Naive thymus-derived CD4-positive, alpha-beta T cell (primary cell): ENCODE measurements around the gene ATF6B. TPM values are rescaled to one million over a fixed set of nuclear protein-coding genes. Genes with fewer than 3 reads are reported as not detected.

ENCODE experiments used
- ATAC-seq: fragments of 150-1000 bp; cut with Tn5 transposase; 2 replicates; pipeline ENCODE4 v1.10.0; 2021; ENCODE audit warnings: mild to moderate bottlenecking, moderate library complexity
- CTCF ChIA-PET: fragments of 350-600 bp; sonication (Branson Sonifier 250); formaldehyde crosslinking; loops from one replicate; lab custom pipeline; 2021; ENCODE audit warnings: antibody characterized with exemption; lab: Charles Lee
- POLR2A ChIA-PET: fragments of 350-600 bp; sonication (Branson Sonifier 250); formaldehyde crosslinking; loops from one replicate; lab custom pipeline; 2021; ENCODE audit warnings: antibody characterized with exemption, inconsistent platforms; lab: Charles Lee
- DNase-seq, 9 donors: peaks; one replicate each; pipeline versions ENCODE4 v3.0.0 to v3.0.0-alpha.2; 2020 to 2022; ENCODE audit warnings: mixed read lengths in 1 of 9
- H3K27ac ChIP-seq: one replicate; pipeline ENCODE4 v1.7.0; 2013; ENCODE audit warnings: mild to moderate bottlenecking, low read depth, low read length, moderate library complexity
- H3K27me3 ChIP-seq, 2 donors: one replicate each; pipeline ENCODE4 v1.7.0; 2013; ENCODE audit warnings: low read length in 2 of 2, mild to moderate bottlenecking in 2 of 2, moderate library complexity in 2 of 2; ENCODE audit not compliant: control insufficient read depth in 2 of 2, insufficient read depth in 2 of 2
- H3K36me3 ChIP-seq, 3 experiments: 1 replicate in 2 of 3; 2 replicates in 1 of 3; pipeline ENCODE4 v1.7.0; 2013; ENCODE audit warnings: low read length in 3 of 3, mild to moderate bottlenecking in 3 of 3, moderate library complexity in 1 of 3; ENCODE audit not compliant: insufficient read depth in 3 of 3, control insufficient read depth in 2 of 3
- H3K4me1 ChIP-seq, 2 donors: one replicate each; pipeline ENCODE4 v1.7.0; 2013; ENCODE audit warnings: low read length in 2 of 2, mild to moderate bottlenecking in 2 of 2, moderate library complexity in 1 of 2; ENCODE audit not compliant: control insufficient read depth in 2 of 2, insufficient read depth in 2 of 2
- H3K4me3 ChIP-seq: 2 replicates; pipeline ENCODE4 v1.7.0; 2013; ENCODE audit warnings: mild to moderate bottlenecking, low read length
- H3K9me3 ChIP-seq, 3 experiments: 1 replicate in 2 of 3; 2 replicates in 1 of 3; pipeline ENCODE4 v1.7.0; 2013; ENCODE audit warnings: low read length in 3 of 3; ENCODE audit not compliant: control insufficient read depth in 2 of 3
- H3K27ac Mint-ChIP-seq, 9 donors: one replicate each; pipeline ENCODE4 v1.8.0; 2020 to 2022; ENCODE audit warnings: mixed read lengths in 9 of 9, mild to moderate bottlenecking in 8 of 9, moderate library complexity in 5 of 9, inconsistent platforms in 2 of 9
- H3K27me3 Mint-ChIP-seq, 5 donors: one replicate each; pipeline ENCODE4 v1.8.0; 2021 to 2022; ENCODE audit warnings: mixed read lengths in 5 of 5, mild to moderate bottlenecking in 1 of 5
- H3K36me3 Mint-ChIP-seq, 5 donors: one replicate each; pipeline ENCODE4 v1.8.0; 2020 to 2022; ENCODE audit warnings: mixed read lengths in 5 of 5, mild to moderate bottlenecking in 3 of 5, inconsistent platforms in 1 of 5
- H3K4me1 Mint-ChIP-seq, 7 donors: one replicate each; pipeline ENCODE4 v1.8.0; 2020 to 2022; ENCODE audit warnings: mixed read lengths in 7 of 7, mild to moderate bottlenecking in 3 of 7, inconsistent platforms in 1 of 7
- H3K4me3 Mint-ChIP-seq, 10 donors: one replicate each; pipeline ENCODE4 v1.8.0; 2020 to 2022; ENCODE audit warnings: mild to moderate bottlenecking in 10 of 10, mixed read lengths in 10 of 10, moderate library complexity in 6 of 10, inconsistent platforms in 2 of 10
- H3K9me3 Mint-ChIP-seq, 11 donors: one replicate each; pipeline ENCODE4 v1.8.0; 2020 to 2022; ENCODE audit warnings: mixed read lengths in 11 of 11, mild to moderate bottlenecking in 4 of 11, inconsistent platforms in 1 of 11, moderate library complexity in 1 of 11
- intact Hi-C, 2 donors: fragments of 100-400 bp; cut with micrococcal nuclease; formaldehyde crosslinking; loops; one replicate each; pipeline ENCODE4 v1.15.1; 2023
- polyA plus RNA-seq, 2 donors: library from polyadenylated mRNA; unstranded; fragments of 300-500 nt; fragmentation: Illumina TruSeq; gene quantifications; one replicate each; pipeline ENCODE4 v1.2.3, GENCODE V29; 2021
- total RNA-seq, 6 experiments: library from RNA in 5 of 6; stranded (reverse) in 5 of 6; gene quantifications; 1 replicate in 5 of 6; 2 replicates in 1 of 6; pipeline ENCODE4 v1.2.3 and lab custom pipeline; 2021 to 2026

Gene ATF6B
- total and polyA plus RNA-seq, 7 experiments from 2014 or later: 28.0 to 168 (median 138) TPM

- no peaks in the 10 kb centered on the region for H3K27me3 Mint-ChIP-seq
- no peak for ATAC-seq
- peaks cover 0 to 17% (median 6%) of the 10 kb centered on the region in 5 donors for H3K36me3 Mint-ChIP-seq
- H3K9me3 ChIP-seq: no peaks in the 10 kb centered on the region
- CTCF ChIA-PET: no interaction called here
- H3K27me3 ChIP-seq: no peaks in the 10 kb centered on the region
- H3K27ac Mint-ChIP-seq: peak overlapping the region; percentile 26 to 99 (median 87)
- H3K36me3 ChIP-seq: peaks cover 0 to 15% (median 1%) of the 10 kb centered on the region in 3 experiments
- intact Hi-C loops: loop anchor here (5.0 kb wide), 7 partner anchors 218 to 1558 kb away; partner anchors contain the start of genes BAG6 (in 1 of the 2), BRD2 (in 1 of the 2), CLIC1 (in 1 of the 2) and EHMT2 (in 1 of the 2)
- peaks cover 0 to 3% (median 0%) of the 10 kb centered on the region in 11 donors for H3K9me3 Mint-ChIP-seq
- H3K4me3 ChIP-seq: peak overlapping the region; percentile 82
- POLR2A ChIA-PET: no interaction called here
- peaks cover 31 to 54% of the 10 kb centered on the region in 2 donors for H3K4me1 ChIP-seq
- peak overlapping the region; percentile 91 for H3K27ac ChIP-seq
- DNase-seq: no peak
- peaks cover 56 to 83% (median 67%) of the 10 kb centered on the region in 7 donors for H3K4me1 Mint-ChIP-seq
- H3K4me3 Mint-ChIP-seq: peak overlapping the region; percentile 85 to 98 (median 95)
These were observed 47.3 kb upstream of the ATF6B start for GRCh38 chr6:32175322-32175710.

GRCh38 chr6:32174416-32174815 lies 46.4 kb upstream of the ATF6B start:
- Mint-ChIP-seq H3K4me3 (peak overlapping the region; percentile 51 to 98 (median 95)), H3K9me3 (peaks cover 0 to 3% (median 0%) of the 10 kb centered on the region in 11 donors), H3K27ac (peak overlapping the region in 6 of 9 donors; percentile 9 to 83 (median 66)), H3K36me3 (peaks cover 5 to 20% (median 13%) of the 10 kb centered on the region in 5 donors), H3K4me1 (peaks cover 50 to 75% (median 67%) of the 10 kb centered on the region in 7 donors), H3K27me3 (no peaks in the 10 kb centered on the region)
- Histone ChIP-seq H3K4me1 (peaks cover 29 to 51% of the 10 kb centered on the region in 2 donors), H3K27me3 (no peaks in the 10 kb centered on the region), H3K4me3 (no peak overlapping the region), H3K27ac (peak overlapping the region; percentile 8), H3K36me3 (peaks cover 0 to 20% (median 9%) of the 10 kb centered on the region in 3 experiments), H3K9me3 (no peaks in the 10 kb centered on the region)
- no peak for DNase-seq
- ChIA-PET POLR2A (interaction anchor here (1.8 kb wide), 1 partner anchor 19 kb away, joined by 10 read pairs; the partner anchor contains the start of gene GPSM3), CTCF (no interaction called here)
- intact Hi-C loops: no loop called here
- ATAC-seq: no peak

GRCh38 chr6:32173051-32173727 lies 45.1 kb upstream of the ATF6B start:
- Mint-ChIP-seq H3K36me3 (peaks cover 5 to 25% (median 11%) of the 10 kb centered on the region in 5 donors), H3K27ac (peak overlapping the region; percentile 7 to 88 (median 66)), H3K9me3 (peaks cover 0 to 3% (median 0%) of the 10 kb centered on the region in 11 donors), H3K4me3 (peak overlapping the region; percentile 17 to 97 (median 58)), H3K27me3 (no peaks in the 10 kb centered on the region), H3K4me1 (peaks cover 41 to 63% (median 58%) of the 10 kb centered on the region in 7 donors)
- DNase-seq (peak in 3 of 9 donors; percentile 43 to 51 (median 45)), ATAC-seq (no peak)
- Histone ChIP-seq H3K27me3 (no peaks in the 10 kb centered on the region), H3K9me3 (no peaks in the 10 kb centered on the region), H3K4me3 (no peak overlapping the region), H3K27ac (peak overlapping the region; percentile 37), H3K4me1 (peaks cover 21 to 42% of the 10 kb centered on the region in 2 donors), H3K36me3 (peaks cover 0 to 32% (median 15%) of the 10 kb centered on the region in 3 experiments)
- intact Hi-C loops: no loop called here
- ChIA-PET POLR2A (interaction anchor here (1.3 to 1.8 kb wide), 2 partner anchors 15 to 20 kb away, joined by 4 to 10 read pairs; partner anchors contain the start of gene GPSM3), CTCF (no interaction called here)

DNA sequence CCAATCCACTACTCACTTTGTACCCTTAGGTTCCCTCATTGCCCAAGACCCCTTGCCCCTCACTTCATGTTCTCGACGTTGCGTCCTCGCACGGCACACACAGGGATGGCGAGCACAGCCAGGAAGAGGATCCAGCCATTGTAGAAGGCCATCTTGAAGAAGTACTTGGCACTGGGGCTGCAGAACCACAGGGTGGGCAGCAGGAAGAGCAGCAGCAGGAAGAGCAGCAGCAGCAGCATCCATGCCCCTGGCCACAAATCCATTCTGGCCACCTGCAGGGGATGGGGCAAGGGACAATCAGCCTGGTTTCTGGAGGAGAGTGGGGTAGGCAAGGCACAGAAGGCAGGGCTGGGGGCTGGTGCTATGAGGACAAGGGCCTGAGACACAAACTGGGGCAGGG lies 43.2 kb upstream of the ATF6B start:
- CTCF ChIA-PET: no interaction called here
- ATAC-seq (no peak), DNase-seq (no peak)
- peaks cover 0 to 52% (median 15%) of the 10 kb centered on the region in 3 experiments for H3K36me3 ChIP-seq
- H3K36me3 Mint-ChIP-seq: peaks cover 5 to 32% (median 18%) of the 10 kb centered on the region in 5 donors
- peaks cover 30 to 50% (median 44%) of the 10 kb centered on the region in 7 donors for H3K4me1 Mint-ChIP-seq
- no peaks in the 10 kb centered on the region for H3K27me3 ChIP-seq
- peak overlapping the region in 1 of 10 donors; percentile 23 for H3K4me3 Mint-ChIP-seq
- H3K9me3 Mint-ChIP-seq: peaks cover 0 to under 1% (median 0%) of the 10 kb centered on the region in 11 donors
- no peaks in the 10 kb centered on the region for H3K9me3 ChIP-seq
- H3K4me1 ChIP-seq: peaks cover 10 to 33% of the 10 kb centered on the region in 2 donors
- peak overlapping the region in 5 of 9 donors; percentile 25 to 77 (median 52) for H3K27ac Mint-ChIP-seq
- H3K27me3 Mint-ChIP-seq: no peaks in the 10 kb centered on the region
- H3K4me3 ChIP-seq: no peak overlapping the region
- no peak overlapping the region for H3K27ac ChIP-seq
- intact Hi-C loops: no loop called here
- POLR2A ChIA-PET: interaction anchor here (0.8 kb wide), 1 partner anchor 21 kb away, joined by 3 read pairs; the partner anchor contains the start of gene GPSM3

- no peaks in the 10 kb centered on the region for H3K27me3 Mint-ChIP-seq
- peaks cover 5 to 32% (median 18%) of the 10 kb centered on the region in 5 donors for H3K36me3 Mint-ChIP-seq
- Histone ChIP-seq H3K4me1 (peaks cover 4 to 29% of the 10 kb centered on the region in 2 donors), H3K9me3 (no peaks in the 10 kb centered on the region), H3K36me3 (peaks cover 0 to 59% (median 15%) of the 10 kb centered on the region in 3 experiments), H3K27ac (no peak overlapping the region), H3K4me3 (no peak overlapping the region), H3K27me3 (no peaks in the 10 kb centered on the region)
- no peak overlapping the region for H3K4me3 Mint-ChIP-seq
- ChIA-PET CTCF (no interaction called here), POLR2A (interaction anchor here (0.5 to 0.9 kb wide), 2 partner anchors 9 to 37 kb away, joined by 3 to 4 read pairs; no protein-coding TSS in a partner anchor)
- no peak for DNase-seq
- ATAC-seq: no peak
- no peaks in the 10 kb centered on the region for H3K9me3 Mint-ChIP-seq
- H3K27ac Mint-ChIP-seq: peak overlapping the region in 3 of 9 donors; percentile 25 to 41 (median 28)
- intact Hi-C loops: no loop called here
- H3K4me1 Mint-ChIP-seq: peaks cover 25 to 46% (median 40%) of the 10 kb centered on the region in 7 donors
These were observed 42.2 kb upstream of the ATF6B start for GRCh38 chr6:32170294-32170693.

- H3K4me3 ChIP-seq: no peak overlapping the region
- ChIA-PET POLR2A (interaction anchor here (0.7 to 1.2 kb wide), 4 partner anchors 10 to 79 kb away, joined by 3 to 4 read pairs (median 3); no protein-coding TSS in a partner anchor), CTCF (interaction anchor here (1.1 kb wide), 1 partner anchor 26 kb away, joined by 3 read pairs; no protein-coding TSS in a partner anchor)
- H3K27ac ChIP-seq: peak overlapping the region; percentile 7
- H3K4me1 Mint-ChIP-seq: peaks cover 21 to 34% (median 27%) of the 10 kb centered on the region in 7 donors
- H3K27me3 ChIP-seq: no peaks in the 10 kb centered on the region
- H3K27me3 Mint-ChIP-seq: no peaks in the 10 kb centered on the region
- no peaks in the 10 kb centered on the region for H3K9me3 Mint-ChIP-seq
- H3K36me3 Mint-ChIP-seq: peaks cover 5 to 37% (median 15%) of the 10 kb centered on the region in 5 donors
- DNase-seq (no peak), ATAC-seq (no peak)
- H3K4me3 Mint-ChIP-seq: no peak overlapping the region
- H3K4me1 ChIP-seq: peaks cover 0 to 16% of the 10 kb centered on the region in 2 donors
- H3K9me3 ChIP-seq: no peaks in the 10 kb centered on the region
- H3K36me3 ChIP-seq: peaks cover 0 to 59% (median 15%) of the 10 kb centered on the region in 3 experiments
- H3K27ac Mint-ChIP-seq: peak overlapping the region in 4 of 9 donors; percentile 22 to 66 (median 42)
- intact Hi-C loops: no loop called here
These were observed 41.0 kb upstream of the ATF6B start for GRCh38 chr6:32168807-32169591.
